Neutrophil (primary cell): ENCODE measurements around the gene SMYD3.

ENCODE experiments used
- H3K27ac ChIP-seq: fragments of 200-600 bp; sonication (generic); 2 replicates; pipeline ENCODE4 v1.5.1; 2016; ENCODE audit warnings: mild to moderate bottlenecking, moderate library complexity
- H3K27me3 ChIP-seq: fragments of 200-600 bp; sonication (generic); 2 replicates; pipeline ENCODE4 v1.6.0; 2016; ENCODE audit warnings: mild to moderate bottlenecking
- H3K36me3 ChIP-seq: fragments of 200-600 bp; sonication (generic); 2 replicates; pipeline ENCODE4 v1.5.1; 2017
- H3K4me1 ChIP-seq, 2 experiments: fragments of 200-600 bp in 1 of 2; sonication (generic) in 1 of 2; 1 replicate in 1 of 2; 2 replicates in 1 of 2; pipeline versions ENCODE4 v1.5.1 to v1.6.1; 2013 to 2016; ENCODE audit warnings: low read depth in 1 of 2, low read length in 1 of 2, mild to moderate bottlenecking in 1 of 2, moderate library complexity in 1 of 2; ENCODE audit not compliant: control insufficient read depth in 1 of 2, insufficient read depth in 1 of 2
- H3K4me3 ChIP-seq, 2 experiments: fragments of 200-600 bp in 1 of 2; sonication (generic) in 1 of 2; 1 replicate in 1 of 2; 2 replicates in 1 of 2; pipeline ENCODE4 v1.5.1; 2013 to 2016; ENCODE audit warnings: low read depth in 1 of 2, low read length in 1 of 2, mild to moderate bottlenecking in 1 of 2, moderate library complexity in 1 of 2
- H3K9me3 ChIP-seq: fragments of 200-600 bp; sonication (generic); 2 replicates; pipeline ENCODE4 v1.5.1; 2016
- CTCF ChIP-seq: fragments of 200-600 bp; sonication (generic); IDR thresholded peaks from 2 replicates; pipeline ENCODE4 v1.5.1; 2016; ENCODE audit warnings: antibody characterized with exemption

SMYD3 gene

GRCh38 chr1:246213947-246214346, 293.1 kb downstream of the SMYD3 start:
- Histone ChIP-seq H3K4me3 (no peak overlapping the region), H3K4me1 (peaks cover 24 to 41% of the 10 kb centered on the region in 2 experiments), H3K27ac (no peak overlapping the region), H3K9me3 (no peaks in the 10 kb centered on the region), H3K27me3 (no peaks in the 10 kb centered on the region), H3K36me3 (no peaks in the 10 kb centered on the region)
- TF ChIP-seq CTCF, result no peak

GRCh38 chr1:246213502-246213901, 293.6 kb downstream of the SMYD3 start:
- H3K4me1 ChIP-seq, result peaks cover 24 to 38% of the 10 kb centered on the region in 2 experiments
- H3K36me3 ChIP-seq, result no peaks in the 10 kb centered on the region
- no peak for TF ChIP-seq CTCF
- H3K27ac ChIP-seq, result no peak overlapping the region
- H3K27me3 ChIP-seq, result no peaks in the 10 kb centered on the region
- H3K9me3 ChIP-seq, result no peaks in the 10 kb centered on the region
- no peak overlapping the region for H3K4me3 ChIP-seq

GRCh38 chr1:246213036-246213435, 294.0 kb downstream of the SMYD3 start:
- no peaks in the 10 kb centered on the region for H3K36me3 ChIP-seq
- H3K27ac ChIP-seq, result no peak overlapping the region
- no peak for TF ChIP-seq CTCF
- H3K27me3 ChIP-seq, result no peaks in the 10 kb centered on the region
- no peaks in the 10 kb centered on the region for H3K9me3 ChIP-seq
- peaks cover 24 to 38% of the 10 kb centered on the region in 2 experiments for H3K4me1 ChIP-seq
- no peak overlapping the region for H3K4me3 ChIP-seq

GRCh38 chr1:246212013-246212412, 295.1 kb downstream of the SMYD3 start:
- TF ChIP-seq CTCF, result no peak
- Histone ChIP-seq H3K27me3 (no peaks in the 10 kb centered on the region), H3K4me1 (peaks cover 24 to 31% of the 10 kb centered on the region in 2 experiments), H3K9me3 (no peaks in the 10 kb centered on the region), H3K36me3 (no peaks in the 10 kb centered on the region), H3K4me3 (no peak overlapping the region), H3K27ac (no peak overlapping the region)

GRCh38 chr1:246210756-246211155, 296.3 kb downstream of the SMYD3 start:
- peaks cover 24% of the 10 kb centered on the region in 2 experiments for H3K4me1 ChIP-seq
- no peak overlapping the region for H3K4me3 ChIP-seq
- TF ChIP-seq CTCF, result no peak
- H3K9me3 ChIP-seq, result no peaks in the 10 kb centered on the region
- H3K27me3 ChIP-seq, result no peaks in the 10 kb centered on the region
- H3K27ac ChIP-seq, result no peak overlapping the region
- H3K36me3 ChIP-seq, result no peaks in the 10 kb centered on the region

GRCh38 chr1:246208105-246208504, 299.0 kb downstream of the SMYD3 start:
- Histone ChIP-seq H3K27ac (no peak overlapping the region), H3K36me3 (no peaks in the 10 kb centered on the region), H3K4me3 (no peak overlapping the region), H3K4me1 (peaks cover 4 to 12% of the 10 kb centered on the region in 2 experiments), H3K9me3 (no peaks in the 10 kb centered on the region), H3K27me3 (no peaks in the 10 kb centered on the region)
- no peak for TF ChIP-seq CTCF
